ENCODE measurements around the gene NCMAP.

The NCMAP gene

DNA sequence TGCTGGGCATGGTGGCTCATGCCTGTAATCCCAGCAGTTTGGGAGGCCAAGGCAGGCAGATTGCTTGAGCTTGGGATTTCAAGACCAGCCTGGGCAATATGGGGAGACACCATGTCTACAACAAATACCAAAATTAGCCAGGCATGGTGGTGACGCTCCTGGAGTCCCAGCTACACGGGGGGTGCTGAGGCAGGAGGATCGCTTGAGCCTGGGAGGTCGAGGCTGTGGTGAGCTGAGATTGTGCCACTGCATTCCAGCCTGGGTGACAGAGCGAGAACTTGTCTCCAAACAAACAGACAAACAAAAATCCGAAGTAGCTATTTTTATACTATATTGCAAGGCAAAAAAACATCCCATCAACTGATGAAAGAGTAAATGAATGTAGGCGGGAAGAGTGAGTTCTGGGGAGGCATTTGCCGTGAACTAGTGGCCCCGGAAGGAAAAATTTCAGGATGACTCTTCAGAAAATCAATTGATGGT is 40.6 kb downstream of the NCMAP start:
- Histone ChIP-seq H3K27me3 (peaks cover 3% of the 10 kb centered on the region), H3K9me3 (no peaks in the 10 kb centered on the region), H3K4me1 (ENCODE audit: control insufficient read depth in 1 of 2, insufficient read depth in 1 of 2, low read depth in 1 of 2, low read length in 1 of 2) (no peaks in the 10 kb centered on the region), H3K27ac (no peak overlapping the region), H3K4me3 (ENCODE audit: low read depth in 1 of 2, low read length in 1 of 2) (no peak overlapping the region), H3K36me3 (no peaks in the 10 kb centered on the region)
- TF ChIP-seq, protein P1, sequence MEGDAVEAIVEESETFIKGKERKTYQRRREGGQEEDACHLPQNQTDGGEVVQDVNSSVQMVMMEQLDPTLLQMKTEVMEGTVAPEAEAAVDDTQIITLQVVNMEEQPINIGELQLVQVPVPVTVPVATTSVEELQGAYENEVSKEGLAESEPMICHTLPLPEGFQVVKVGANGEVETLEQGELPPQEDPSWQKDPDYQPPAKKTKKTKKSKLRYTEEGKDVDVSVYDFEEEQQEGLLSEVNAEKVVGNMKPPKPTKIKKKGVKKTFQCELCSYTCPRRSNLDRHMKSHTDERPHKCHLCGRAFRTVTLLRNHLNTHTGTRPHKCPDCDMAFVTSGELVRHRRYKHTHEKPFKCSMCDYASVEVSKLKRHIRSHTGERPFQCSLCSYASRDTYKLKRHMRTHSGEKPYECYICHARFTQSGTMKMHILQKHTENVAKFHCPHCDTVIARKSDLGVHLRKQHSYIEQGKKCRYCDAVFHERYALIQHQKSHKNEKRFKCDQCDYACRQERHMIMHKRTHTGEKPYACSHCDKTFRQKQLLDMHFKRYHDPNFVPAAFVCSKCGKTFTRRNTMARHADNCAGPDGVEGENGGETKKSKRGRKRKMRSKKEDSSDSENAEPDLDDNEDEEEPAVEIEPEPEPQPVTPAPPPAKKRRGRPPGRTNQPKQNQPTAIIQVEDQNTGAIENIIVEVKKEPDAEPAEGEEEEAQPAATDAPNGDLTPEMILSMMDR (IDR thresholded peaks at IDR 0.05), result no peak

DNA sequence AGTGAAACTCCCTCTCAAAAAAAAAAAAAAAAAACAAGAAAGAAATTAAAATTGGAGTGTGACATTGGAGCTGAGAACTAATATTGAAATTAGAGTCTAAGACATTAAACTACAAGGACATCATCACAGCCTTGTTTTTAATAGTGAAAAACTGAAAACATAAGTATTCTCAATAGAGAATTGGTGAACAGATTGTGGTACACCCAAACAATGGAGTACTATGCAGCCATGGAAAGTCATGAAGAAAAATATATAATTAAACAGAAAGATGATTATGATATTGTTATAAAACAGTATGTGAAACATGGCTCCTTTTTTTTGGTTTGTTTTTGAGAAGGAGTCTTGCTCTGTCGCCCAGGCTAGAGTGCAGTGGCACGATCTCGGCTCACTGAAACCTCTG is 43.4 kb downstream of the NCMAP start:
- H3K4me3 ChIP-seq (ENCODE audit: low read depth in 1 of 2, low read length in 1 of 2), result no peak overlapping the region
- no peaks in the 10 kb centered on the region for H3K4me1 ChIP-seq (ENCODE audit: control insufficient read depth in 1 of 2, insufficient read depth in 1 of 2, low read depth in 1 of 2, low read length in 1 of 2)
- TF ChIP-seq, protein P1 (IDR thresholded peaks at IDR 0.05), result no peak
- no peaks in the 10 kb centered on the region for H3K9me3 ChIP-seq
- H3K27me3 ChIP-seq, result peaks cover 3% of the 10 kb centered on the region
- H3K27ac ChIP-seq, result no peak overlapping the region
- no peaks in the 10 kb centered on the region for H3K36me3 ChIP-seq

DNA sequence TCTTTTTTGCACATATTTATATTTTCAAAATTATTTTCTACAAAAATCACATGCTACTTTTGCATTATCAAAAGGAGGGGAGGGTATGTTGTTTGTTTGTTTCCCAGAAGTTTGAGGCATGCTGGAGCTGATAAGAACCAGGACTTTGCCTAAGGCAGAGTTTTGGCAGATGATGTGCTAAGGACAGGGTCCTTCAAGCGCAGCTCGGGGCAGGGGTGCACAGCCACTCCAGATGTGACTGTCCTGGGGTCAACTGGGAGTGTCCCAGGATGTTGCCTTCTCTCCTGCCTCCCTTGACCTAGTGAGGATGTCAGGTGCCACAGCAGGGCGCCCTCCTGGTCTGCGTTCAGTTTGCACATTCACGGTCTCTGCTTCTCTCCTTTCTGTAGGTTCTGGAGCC is 44.7 kb downstream of the NCMAP start:
- TF ChIP-seq, protein P1 (IDR thresholded peaks at IDR 0.05), result no peak
- H3K36me3 ChIP-seq, result no peaks in the 10 kb centered on the region
- no peaks in the 10 kb centered on the region for H3K4me1 ChIP-seq (ENCODE audit: control insufficient read depth in 1 of 2, insufficient read depth in 1 of 2, low read depth in 1 of 2, low read length in 1 of 2)
- H3K9me3 ChIP-seq, result no peaks in the 10 kb centered on the region
- no peak overlapping the region for H3K27ac ChIP-seq
- peaks cover 3% of the 10 kb centered on the region for H3K27me3 ChIP-seq
- H3K4me3 ChIP-seq (ENCODE audit: low read depth in 1 of 2, low read length in 1 of 2), result no peak overlapping the region

DNA sequence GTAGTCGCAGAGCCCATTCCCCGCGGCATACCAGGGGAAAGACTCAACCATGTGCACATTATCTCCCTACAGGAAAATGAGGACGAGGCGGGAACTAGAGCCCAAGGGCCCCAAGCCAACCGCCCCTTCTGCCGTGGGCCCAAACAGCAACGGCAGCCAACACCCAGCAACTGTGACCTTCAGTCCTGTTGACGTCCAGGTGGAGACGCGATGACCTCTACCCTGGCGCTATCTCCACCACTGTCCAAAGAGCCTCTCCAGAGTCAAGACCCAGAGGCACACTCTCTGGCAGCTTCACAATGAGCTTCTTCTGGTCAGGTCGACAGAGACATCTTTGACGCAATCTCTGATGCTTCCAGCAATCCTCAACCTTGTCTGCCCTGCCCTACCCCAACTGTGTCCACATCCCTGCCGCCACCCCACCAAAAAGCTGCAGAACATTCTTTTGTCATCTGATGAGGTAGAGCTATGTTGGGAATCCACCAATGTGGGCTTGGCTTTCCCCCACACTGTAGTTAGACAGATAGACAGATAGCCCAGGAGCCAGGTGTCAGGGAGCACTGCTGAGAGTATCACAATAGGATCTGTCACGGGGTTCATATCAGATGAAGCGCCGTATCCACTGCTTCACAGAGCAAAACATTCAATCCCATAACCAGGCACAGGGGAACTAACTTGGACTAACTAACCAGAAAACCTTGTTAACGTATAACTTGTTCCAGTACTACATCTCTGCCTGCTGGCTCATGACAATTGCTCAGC is 49.8 kb downstream of the NCMAP start:
- H3K36me3 ChIP-seq, result no peaks in the 10 kb centered on the region
- TF ChIP-seq, protein P1 (IDR thresholded peaks at IDR 0.05), result no peak

DNA sequence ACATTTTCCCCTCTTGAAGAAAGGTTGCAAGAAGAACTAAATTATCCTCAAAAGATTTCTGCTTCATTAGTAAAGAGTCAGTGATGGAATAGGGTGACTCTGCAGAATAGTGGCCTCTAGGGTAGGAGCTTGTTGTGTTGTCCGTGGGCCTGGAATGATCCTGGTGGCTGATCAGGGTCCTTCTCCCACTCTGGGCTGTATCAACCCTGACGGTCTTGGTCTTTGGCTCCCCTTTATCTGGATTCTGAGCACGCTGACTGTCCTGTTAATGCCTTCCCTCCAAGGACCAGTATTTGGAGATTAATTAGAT is 50.4 kb downstream of the NCMAP start:
- TF ChIP-seq, protein P1 (IDR thresholded peaks at IDR 0.05), result no peak
- Histone ChIP-seq H3K9me3 (no peaks in the 10 kb centered on the region), H3K27me3 (peaks cover 25% of the 10 kb centered on the region), H3K4me3 (ENCODE audit: low read depth in 1 of 2, low read length in 1 of 2) (no peak overlapping the region), H3K36me3 (no peaks in the 10 kb centered on the region), H3K27ac (no peak overlapping the region), H3K4me1 (ENCODE audit: control insufficient read depth in 1 of 2, insufficient read depth in 1 of 2, low read depth in 1 of 2, low read length in 1 of 2) (no peaks in the 10 kb centered on the region)

More for the DNA sequence above, 49.8 kb downstream of the NCMAP start:
- Histone ChIP-seq H3K4me3 (ENCODE audit: low read depth in 1 of 2, low read length in 1 of 2) (no peak overlapping the region), H3K9me3 (no peaks in the 10 kb centered on the region), H3K4me1 (ENCODE audit: control insufficient read depth in 1 of 2, insufficient read depth in 1 of 2, low read depth in 1 of 2, low read length in 1 of 2) (no peaks in the 10 kb centered on the region), H3K27me3 (peaks cover 20% of the 10 kb centered on the region), H3K27ac (no peak overlapping the region)

Data from neutrophil (primary cell).